IMR-90 (cell line): Measurements from ENCODE around the gene EIF4E1B. TPM values are rescaled to one million over a fixed set of nuclear protein-coding genes. Genes with fewer than 3 reads are reported as not detected.

Experiments
- ATAC-seq: fragments of 200-7000 bp; cut with Tn5 transposase; 2 replicates; pipeline ENCODE4 v1.9.1; 2020; ENCODE audit warnings: low read depth, mild to moderate bottlenecking, moderate library complexity
- BruUV-seq: library from RNA; stranded (reverse); fragments of 400-500 nt; replicated peaks from 2 replicates; lab custom pipeline; 2021; lab: Mats Ljungman, UMichigan
- CTCF ChIA-PET: fragments of 300-600 bp; formaldehyde crosslinking; extraction: SDS; loops from one replicate; lab custom pipeline; 2021; ENCODE audit warnings: antibody characterized with exemption; lab: Yijun Ruan, JAX
- POLR2A ChIA-PET: fragments of 300-600 bp; sonication (Branson Sonifier 250); formaldehyde crosslinking; loops from one replicate; lab custom pipeline; 2022; ENCODE audit warnings: antibody characterized with exemption; ENCODE audit not compliant: unreplicated experiment; lab: Charles Lee
- DNase-seq: peaks from one replicate; pipeline ENCODE4 v3.0.0; 2013
- H2AFZ ChIP-seq: replicated peaks from 2 replicates; pipeline ENCODE3; 2013; ENCODE audit warnings: low read length, mild to moderate bottlenecking; ENCODE audit not compliant: poor library complexity
- H2AK5ac ChIP-seq: 2 replicates; pipeline ENCODE4 v1.6.1; 2013; ENCODE audit warnings: low read depth, low read length, inconsistent platforms
- H2AK9ac ChIP-seq: replicated peaks from 2 replicates; pipeline ENCODE3; 2013; ENCODE audit warnings: mild to moderate bottlenecking, low read depth, low read length, moderate library complexity; ENCODE audit not compliant: poor library complexity
- H2BK120ac ChIP-seq: 2 replicates; pipeline ENCODE4 v1.6.1; 2013; ENCODE audit warnings: low read depth, low read length, inconsistent platforms
- H2BK15ac ChIP-seq: 3 replicates; pipeline ENCODE4 v1.6.1; 2013; ENCODE audit warnings: low read depth, low read length, inconsistent platforms
- H2BK20ac ChIP-seq: 2 replicates; pipeline ENCODE4 v1.6.1; 2013; ENCODE audit warnings: low read depth, mild to moderate bottlenecking, inconsistent platforms, low read length, moderate library complexity
- H2BK5ac ChIP-seq: 2 replicates; pipeline ENCODE4 v1.6.1; 2013; ENCODE audit warnings: mild to moderate bottlenecking, low read depth, low read length, inconsistent platforms; ENCODE audit not compliant: poor library complexity, severe bottlenecking
- H3K14ac ChIP-seq: replicated peaks from 2 replicates; pipeline ENCODE4 v1.6.1; 2013; ENCODE audit warnings: low read depth, low read length, inconsistent platforms
- H3K18ac ChIP-seq: 2 replicates; pipeline ENCODE4 v1.6.1; 2013; ENCODE audit warnings: low read depth, low read length, control low read depth
- H3K23ac ChIP-seq: 2 replicates; pipeline ENCODE4 v1.6.1; 2013; ENCODE audit warnings: low read depth, low read length, inconsistent platforms
- H3K27ac ChIP-seq: 2 replicates; pipeline ENCODE4 v1.5.1; 2013; ENCODE audit warnings: mild to moderate bottlenecking, control low read depth, low read length; ENCODE audit not compliant: insufficient read depth
- H3K27me3 ChIP-seq: 2 replicates; pipeline ENCODE4 v1.6.1; 2013; ENCODE audit warnings: low read length; ENCODE audit not compliant: control insufficient read depth, insufficient read depth
- H3K36me3 ChIP-seq: 2 replicates; pipeline ENCODE4 v1.6.1; 2013; ENCODE audit warnings: low read length, mixed read lengths; ENCODE audit not compliant: control insufficient read depth, insufficient read depth
- H3K4ac ChIP-seq: 2 replicates; pipeline ENCODE4 v1.6.1; 2013; ENCODE audit warnings: low read depth, low read length, inconsistent platforms
- H3K4me1 ChIP-seq: 2 replicates; pipeline ENCODE4 v1.6.1; 2013; ENCODE audit warnings: low read length, mixed read lengths; ENCODE audit not compliant: control insufficient read depth, insufficient read depth
- H3K4me2 ChIP-seq: 2 replicates; pipeline ENCODE4 v1.6.1; 2013; ENCODE audit warnings: low read depth, mild to moderate bottlenecking, control low read depth, low read length, moderate library complexity
- H3K4me3 ChIP-seq: 2 replicates; pipeline ENCODE4 v1.5.1; 2013; ENCODE audit warnings: low read depth, mild to moderate bottlenecking, control low read depth, low read length, moderate library complexity; ENCODE audit not compliant: insufficient read depth
- H3K56ac ChIP-seq: 2 replicates; pipeline ENCODE4 v1.6.1; 2013; ENCODE audit warnings: low read length, inconsistent platforms; ENCODE audit not compliant: insufficient read depth; ENCODE audit errors: extremely low read depth
- H3K79me1 ChIP-seq, 2 experiments: 2 replicates each; pipeline ENCODE4 v1.6.1; 2013; ENCODE audit warnings: low read length in 2 of 2, inconsistent platforms in 1 of 2, low read depth in 1 of 2
- H3K9ac ChIP-seq: 2 replicates; pipeline ENCODE4 v1.6.1; 2013; ENCODE audit warnings: low read depth, low read length, control low read depth
- H3K9me1 ChIP-seq: 2 replicates; pipeline ENCODE4 v1.6.1; 2013; ENCODE audit warnings: low read length, inconsistent platforms; ENCODE audit not compliant: insufficient read depth
- H3K9me3 ChIP-seq: 2 replicates; pipeline ENCODE4 v1.6.1; 2013; ENCODE audit warnings: low read length; ENCODE audit not compliant: control insufficient read depth, insufficient read depth
- H4K20me1 ChIP-seq: 2 replicates; pipeline ENCODE4 v1.6.1; 2013; ENCODE audit warnings: low read length, inconsistent platforms; ENCODE audit not compliant: insufficient read depth
- H4K5ac ChIP-seq: 2 replicates; pipeline ENCODE4 v1.6.1; 2013; ENCODE audit warnings: mild to moderate bottlenecking, low read depth, low read length, control low read depth
- H4K8ac ChIP-seq, 2 experiments: 2 replicates each; pipeline ENCODE4 v1.6.1; 2013; ENCODE audit warnings: low read depth in 2 of 2, low read length in 2 of 2, control low read depth in 1 of 2, inconsistent platforms in 1 of 2
- H4K91ac ChIP-seq: 2 replicates; pipeline ENCODE4 v1.6.1; 2013; ENCODE audit warnings: low read depth, low read length, inconsistent platforms; ENCODE audit not compliant: insufficient read depth
- CHD1 ChIP-seq: IDR thresholded peaks from 2 replicates; pipeline ENCODE4 v1.6.1; 2012; ENCODE audit warnings: low read depth, low read length, improper control_type of control experiment
- FOS ChIP-seq: fragments of 150-350 bp; IDR thresholded peaks from 2 replicates; pipeline ENCODE4 v1.6.1; 2016; ENCODE audit warnings: low read depth, low read length
- MAFK ChIP-seq: IDR thresholded peaks from 2 replicates; pipeline ENCODE4 v1.6.1; 2012; ENCODE audit warnings: low read depth, low read length, improper control_type of control experiment
- POLR2A ChIP-seq: IDR thresholded peaks from 2 replicates; pipeline ENCODE4 v1.6.1; 2012; ENCODE audit warnings: mild to moderate bottlenecking, low read depth, low read length
- RCOR1 ChIP-seq: IDR thresholded peaks from 2 replicates; pipeline ENCODE4 v1.6.1; 2012; ENCODE audit warnings: mild to moderate bottlenecking, low read length, improper control_type of control experiment; ENCODE audit not compliant: insufficient replicate concordance
- RFX5 ChIP-seq: IDR thresholded peaks from 2 replicates; pipeline ENCODE4 v1.8.0; 2012; ENCODE audit warnings: low read depth, mild to moderate bottlenecking, low read length, moderate library complexity
- SMC3 ChIP-seq: fragments of 150-350 bp; IDR thresholded peaks from 2 replicates; pipeline ENCODE4 v1.6.1; 2016; ENCODE audit warnings: low read depth, mild to moderate bottlenecking, antibody characterized with exemption, low read length, moderate library complexity
- WGBS, 2 experiments: methylation state at CpG; one replicate each; pipeline versions ENCODE4 v1.1.5 to v1.1.7; 2013; ENCODE audit warnings: missing lambda C conversion rate in 2 of 2; ENCODE audit not compliant: insufficient read length in 1 of 2; ENCODE audit errors: extremely low coverage in 2 of 2; 5-methylcytosine and 5-hydroxymethylcytosine counted together
- dilution Hi-C: fragments of 300-500 bp; cut with HindIII; formaldehyde crosslinking; loops from one replicate; pipeline ENCODE4 v1.14.3; 2018; ENCODE audit warnings: low sequenced_read_pairs; ENCODE audit not compliant: unreplicated experiment
- in situ Hi-C: fragments of 300-500 bp; cut with MboI; formaldehyde crosslinking; loops from 3 replicates; pipeline ENCODE4 v1.14.3; 2019; ENCODE audit warnings: low sequenced_read_pairs, inconsistent platforms, mixed read lengths
- intact Hi-C: fragments of 100-400 bp; cut with micrococcal nuclease; formaldehyde crosslinking; loops from 2 replicates; pipeline ENCODE4 v1.10.0; 2022
- polyA plus RNA-seq, 3 experiments: library from polyadenylated mRNA; depleted of rRNA; stranded (reverse); fragments of >200 nt; gene quantifications; 2 replicates each; pipeline ENCODE4 v1.2.3, GENCODE V29; 2012; ENCODE audit warnings: low replicate concordance in 1 of 3
- total RNA-seq: library from RNA; depleted of rRNA; stranded (reverse); fragments of >200 nt; gene quantifications from 2 replicates; pipeline ENCODE4 v1.2.3, GENCODE V29; 2012
- TF ChIP-seq, protein P1 (sequence below): fragments of 150-350 bp; IDR thresholded peaks from 2 replicates; pipeline ENCODE4 v1.6.1; 2016; ENCODE audit warnings: low read depth, mild to moderate bottlenecking, low read length, moderate library complexity, borderline replicate concordance
- TF ChIP-seq, protein P2 (sequence below): fragments of 150-350 bp; IDR thresholded peaks from 2 replicates; pipeline ENCODE4 v1.6.1; 2017; ENCODE audit warnings: mild to moderate bottlenecking, antibody characterized with exemption, low read length, low read depth

Gene EIF4E1B
- total and polyA plus RNA-seq, 2 of the 4 experiments (the other 2 are of a cell fraction): not detected

DNA sequence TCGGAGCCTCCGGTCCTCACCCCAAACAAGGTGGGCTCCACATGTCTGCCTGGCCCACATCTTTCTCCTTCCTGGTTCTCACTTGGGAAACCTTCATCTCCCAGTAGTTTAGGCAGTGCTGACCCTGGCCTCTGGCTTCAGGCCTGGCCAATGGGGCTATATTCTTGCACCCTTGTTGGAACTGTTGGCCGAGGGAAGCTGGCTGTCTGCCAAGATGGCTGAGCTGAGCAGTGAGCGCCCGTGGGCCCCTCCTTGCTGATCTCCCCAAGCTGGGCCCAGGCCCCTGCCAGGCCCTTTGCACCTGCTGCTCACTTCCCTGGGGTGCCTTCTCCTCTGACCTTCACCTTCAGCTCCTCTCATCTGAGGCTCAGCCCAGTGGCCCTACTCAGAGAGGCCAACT is 48.1 kb downstream of the EIF4E1B start:
- Histone ChIP-seq H2AK5ac (no peak overlapping the region), H3K79me1 (no peaks in the 10 kb centered on the region), H3K4me1 (no peaks in the 10 kb centered on the region), H3K14ac (no peak overlapping the region), H4K5ac (no peak overlapping the region), H3K4ac (no peak overlapping the region), H2BK120ac (no peak overlapping the region), H2BK20ac (no peak overlapping the region), H4K91ac (no peak overlapping the region), H3K9me1 (no peaks in the 10 kb centered on the region), H3K4me2 (no peak overlapping the region), H4K8ac (no peak overlapping the region), H3K56ac (no peak overlapping the region), H3K9me3 (no peaks in the 10 kb centered on the region), H3K27me3 (peaks cover 57% of the 10 kb centered on the region), H3K23ac (no peak overlapping the region), H3K4me3 (no peak overlapping the region), H2AFZ (no peak overlapping the region), H2BK15ac (no peak overlapping the region), H2BK5ac (no peak overlapping the region), H4K20me1 (no peaks in the 10 kb centered on the region), H2AK9ac (no peak overlapping the region), H3K18ac (no peak overlapping the region), H3K36me3 (no peaks in the 10 kb centered on the region), H3K9ac (no peak overlapping the region), H3K27ac (no peak overlapping the region)
- CTCF ChIA-PET: interaction anchor here (1.2 kb wide), 1 partner anchor 18 kb away, joined by 3 read pairs; no protein-coding TSS in a partner anchor
- dilution Hi-C loops (no loop called here), in situ Hi-C loops (no loop called here), intact Hi-C loops (no loop called here)
- WGBS, 2 experiments: 20% methylated on average over 3 of the region's 5 CpGs; no CpG with 5 or more reads in 1 of the 2 experiments
- DNase-seq: no peak
- BruUV-seq: no TSS peak
- ATAC-seq: no peak
- POLR2A ChIA-PET: no interaction called here
- TF ChIP-seq MAFK: no peak
- no peak for TF ChIP-seq FOS
- TF ChIP-seq, protein P1, sequence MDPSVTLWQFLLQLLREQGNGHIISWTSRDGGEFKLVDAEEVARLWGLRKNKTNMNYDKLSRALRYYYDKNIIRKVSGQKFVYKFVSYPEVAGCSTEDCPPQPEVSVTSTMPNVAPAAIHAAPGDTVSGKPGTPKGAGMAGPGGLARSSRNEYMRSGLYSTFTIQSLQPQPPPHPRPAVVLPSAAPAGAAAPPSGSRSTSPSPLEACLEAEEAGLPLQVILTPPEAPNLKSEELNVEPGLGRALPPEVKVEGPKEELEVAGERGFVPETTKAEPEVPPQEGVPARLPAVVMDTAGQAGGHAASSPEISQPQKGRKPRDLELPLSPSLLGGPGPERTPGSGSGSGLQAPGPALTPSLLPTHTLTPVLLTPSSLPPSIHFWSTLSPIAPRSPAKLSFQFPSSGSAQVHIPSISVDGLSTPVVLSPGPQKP: no peak
- no peak for TF ChIP-seq RFX5
- TF ChIP-seq POLR2A: no peak
- no peak for TF ChIP-seq SMC3
- TF ChIP-seq CHD1: no peak
- TF ChIP-seq RCOR1: no peak
- TF ChIP-seq, protein P2, sequence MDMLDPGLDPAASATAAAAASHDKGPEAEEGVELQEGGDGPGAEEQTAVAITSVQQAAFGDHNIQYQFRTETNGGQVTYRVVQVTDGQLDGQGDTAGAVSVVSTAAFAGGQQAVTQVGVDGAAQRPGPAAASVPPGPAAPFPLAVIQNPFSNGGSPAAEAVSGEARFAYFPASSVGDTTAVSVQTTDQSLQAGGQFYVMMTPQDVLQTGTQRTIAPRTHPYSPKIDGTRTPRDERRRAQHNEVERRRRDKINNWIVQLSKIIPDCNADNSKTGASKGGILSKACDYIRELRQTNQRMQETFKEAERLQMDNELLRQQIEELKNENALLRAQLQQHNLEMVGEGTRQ: no peak
